ENCODE data around the gene POLR3E.

- TF ChIP-seq CTCF (IDR thresholded peaks at IDR 0.05) (no peak), POLR2A (IDR thresholded peaks at IDR 0.05) (no peak)
These were observed 63.9 kb downstream of the POLR3E start for GRCh38 chr16:22360963-22361659.
